Cardiac fibroblast (primary cell): ENCODE measurements around the gene F12.
A peak's percentile ranks its signal among the peaks of the same experiment; 100 is the strongest.

Source experiments
- DNase-seq, 2 donors: peaks; one replicate each; pipeline versions ENCODE4 v3.0.0 to v3.0.0-alpha.2; 2010; ENCODE audit warnings: low read depth in 2 of 2
- H3K4me3 ChIP-seq, 2 donors: replicated peaks in 1 of 2; 1 replicate in 1 of 2; 2 replicates in 1 of 2; pipeline ENCODE4 v1.5.1; 2011; ENCODE audit warnings: low read depth in 2 of 2, low read length in 2 of 2, mild to moderate bottlenecking in 2 of 2, moderate library complexity in 1 of 2
- TF ChIP-seq, protein P1 (sequence below): IDR thresholded peaks from one replicate; pipeline ENCODE4 v1.5.1; 2011; ENCODE audit warnings: low read depth, mild to moderate bottlenecking, low read length, inconsistent platforms

The F12 gene

DNA sequence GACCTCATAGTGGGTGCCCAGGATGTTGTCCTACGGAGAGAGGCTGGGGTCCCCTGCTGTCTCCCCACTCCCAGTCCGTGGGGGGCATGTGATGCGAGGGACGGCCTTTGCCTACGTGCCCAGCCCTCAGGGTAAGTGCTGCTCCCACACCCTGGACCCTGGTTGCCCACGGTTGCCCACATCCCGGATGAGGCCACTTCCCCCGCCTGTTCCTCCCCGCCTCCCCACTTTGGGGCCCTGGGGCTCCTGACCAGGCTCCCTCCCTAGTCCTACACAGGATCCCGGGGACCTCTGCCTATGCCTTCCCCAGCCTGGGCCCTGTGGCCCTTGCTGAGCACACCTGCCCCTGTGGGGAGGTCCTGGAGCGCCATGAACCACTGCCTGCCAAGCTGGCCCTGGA, 23.6 kb downstream of the F12 start:
- TF ChIP-seq, protein P1, sequence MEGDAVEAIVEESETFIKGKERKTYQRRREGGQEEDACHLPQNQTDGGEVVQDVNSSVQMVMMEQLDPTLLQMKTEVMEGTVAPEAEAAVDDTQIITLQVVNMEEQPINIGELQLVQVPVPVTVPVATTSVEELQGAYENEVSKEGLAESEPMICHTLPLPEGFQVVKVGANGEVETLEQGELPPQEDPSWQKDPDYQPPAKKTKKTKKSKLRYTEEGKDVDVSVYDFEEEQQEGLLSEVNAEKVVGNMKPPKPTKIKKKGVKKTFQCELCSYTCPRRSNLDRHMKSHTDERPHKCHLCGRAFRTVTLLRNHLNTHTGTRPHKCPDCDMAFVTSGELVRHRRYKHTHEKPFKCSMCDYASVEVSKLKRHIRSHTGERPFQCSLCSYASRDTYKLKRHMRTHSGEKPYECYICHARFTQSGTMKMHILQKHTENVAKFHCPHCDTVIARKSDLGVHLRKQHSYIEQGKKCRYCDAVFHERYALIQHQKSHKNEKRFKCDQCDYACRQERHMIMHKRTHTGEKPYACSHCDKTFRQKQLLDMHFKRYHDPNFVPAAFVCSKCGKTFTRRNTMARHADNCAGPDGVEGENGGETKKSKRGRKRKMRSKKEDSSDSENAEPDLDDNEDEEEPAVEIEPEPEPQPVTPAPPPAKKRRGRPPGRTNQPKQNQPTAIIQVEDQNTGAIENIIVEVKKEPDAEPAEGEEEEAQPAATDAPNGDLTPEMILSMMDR: no peak
- no peak overlapping the region for H3K4me3 ChIP-seq
- no peak for DNase-seq

DNA sequence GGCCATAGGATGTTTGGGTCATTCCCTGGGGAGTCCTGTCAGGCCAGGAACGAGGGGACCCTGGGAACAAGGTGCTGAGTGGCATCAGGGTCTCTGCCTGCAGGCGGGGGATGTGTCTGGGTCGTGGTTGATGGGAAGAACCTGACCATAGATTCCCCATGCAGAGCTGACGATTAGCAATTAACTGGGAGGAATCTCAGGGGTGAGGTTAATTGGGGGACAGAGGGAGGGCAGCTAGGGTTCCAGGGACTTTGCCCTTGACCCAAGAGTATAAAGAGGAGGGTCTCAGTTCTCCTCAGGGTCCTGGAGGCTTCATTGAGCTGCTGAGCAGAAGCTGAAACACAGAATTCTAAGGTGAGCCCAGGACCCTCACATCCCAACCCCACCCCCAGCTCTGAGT, 25.2 kb downstream of the F12 start, which contains the start of gene SLC34A1:
SLC34A1 (plus strand) TSS at position 301 of the 400 bp plus-strand sequence. CDS start 1,308 bp downstream, outside the sequence.
- TF ChIP-seq, protein P1: no peak

DNA sequence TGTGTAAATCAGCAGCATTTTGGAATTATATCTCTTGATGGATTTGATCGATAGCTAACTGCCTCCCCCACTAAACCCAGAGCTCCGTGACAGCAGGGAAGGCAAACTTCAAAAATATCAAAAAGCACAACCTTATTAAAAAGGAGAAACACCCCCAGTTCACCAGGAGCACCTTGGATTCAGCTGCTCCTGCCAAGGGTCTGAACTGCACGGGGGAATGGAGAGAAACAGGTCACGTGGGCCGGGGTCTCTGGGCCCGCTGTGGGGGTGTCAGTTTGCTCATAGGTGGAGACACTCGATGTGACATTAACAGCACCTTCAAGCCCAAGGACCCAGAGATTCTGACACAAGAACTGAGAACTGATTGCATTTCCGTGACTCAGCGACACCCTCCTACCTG, 26.2 kb downstream of the F12 start:
- no peak overlapping the region for H3K4me3 ChIP-seq
- no peak for DNase-seq
- TF ChIP-seq, protein P1: no peak

More for the DNA sequence above, 25.2 kb downstream of the F12 start, which contains the start of gene SLC34A1:
- no peak within 1 kb of the TSS for H3K4me3 ChIP-seq
- no peak for DNase-seq

DNA sequence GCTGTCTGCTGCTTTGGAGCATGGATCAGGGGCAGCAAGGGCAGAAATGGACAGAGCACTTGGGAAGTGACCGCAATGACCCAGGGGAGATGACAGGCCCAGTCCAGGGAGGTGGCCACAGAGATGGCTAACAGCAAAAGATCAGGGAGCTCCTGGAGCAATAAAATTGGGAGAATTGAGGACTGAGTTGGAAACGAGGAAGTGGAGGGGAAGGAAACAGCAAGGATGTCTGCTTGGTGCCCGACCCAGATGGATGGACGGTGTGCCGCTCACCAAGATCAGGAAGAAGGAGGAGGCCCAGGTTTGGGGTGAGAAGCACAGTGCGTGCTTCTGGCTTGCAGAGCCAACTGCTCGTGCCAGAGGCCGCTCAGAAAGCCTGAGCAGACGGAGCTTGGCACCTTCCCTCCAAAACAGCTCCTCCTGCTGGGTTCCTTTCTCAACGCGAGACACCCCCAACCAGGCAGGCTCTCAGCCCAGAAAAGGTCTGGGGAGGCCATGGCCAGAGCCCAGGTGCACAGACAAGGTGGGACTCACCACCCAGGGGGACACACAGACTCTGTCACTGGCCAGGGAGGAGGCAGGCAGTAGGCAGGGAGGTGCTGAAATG, 26.8 kb downstream of the F12 start:
- peak; percentile 11 to 65 for DNase-seq
- no peak overlapping the region for H3K4me3 ChIP-seq
- TF ChIP-seq, protein P1: no peak

DNA sequence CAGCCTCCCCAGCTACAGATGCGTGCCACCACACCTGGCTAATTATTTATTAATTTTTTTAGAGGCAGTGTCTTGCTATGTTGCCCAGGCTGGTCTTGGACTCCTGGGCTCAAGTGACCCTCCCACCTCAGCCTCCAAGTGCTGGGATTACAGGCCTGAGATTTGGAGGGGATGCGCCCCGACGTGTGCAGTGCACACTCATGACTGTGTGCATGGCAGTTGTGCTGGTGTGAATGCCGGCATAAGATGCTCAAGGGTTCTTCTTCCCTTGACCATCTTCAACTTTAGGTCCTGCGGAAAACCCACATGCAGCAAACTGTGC, 28.6 kb downstream of the F12 start:
- no peak overlapping the region for H3K4me3 ChIP-seq
- TF ChIP-seq, protein P1: no peak
- DNase-seq: no peak

DNA sequence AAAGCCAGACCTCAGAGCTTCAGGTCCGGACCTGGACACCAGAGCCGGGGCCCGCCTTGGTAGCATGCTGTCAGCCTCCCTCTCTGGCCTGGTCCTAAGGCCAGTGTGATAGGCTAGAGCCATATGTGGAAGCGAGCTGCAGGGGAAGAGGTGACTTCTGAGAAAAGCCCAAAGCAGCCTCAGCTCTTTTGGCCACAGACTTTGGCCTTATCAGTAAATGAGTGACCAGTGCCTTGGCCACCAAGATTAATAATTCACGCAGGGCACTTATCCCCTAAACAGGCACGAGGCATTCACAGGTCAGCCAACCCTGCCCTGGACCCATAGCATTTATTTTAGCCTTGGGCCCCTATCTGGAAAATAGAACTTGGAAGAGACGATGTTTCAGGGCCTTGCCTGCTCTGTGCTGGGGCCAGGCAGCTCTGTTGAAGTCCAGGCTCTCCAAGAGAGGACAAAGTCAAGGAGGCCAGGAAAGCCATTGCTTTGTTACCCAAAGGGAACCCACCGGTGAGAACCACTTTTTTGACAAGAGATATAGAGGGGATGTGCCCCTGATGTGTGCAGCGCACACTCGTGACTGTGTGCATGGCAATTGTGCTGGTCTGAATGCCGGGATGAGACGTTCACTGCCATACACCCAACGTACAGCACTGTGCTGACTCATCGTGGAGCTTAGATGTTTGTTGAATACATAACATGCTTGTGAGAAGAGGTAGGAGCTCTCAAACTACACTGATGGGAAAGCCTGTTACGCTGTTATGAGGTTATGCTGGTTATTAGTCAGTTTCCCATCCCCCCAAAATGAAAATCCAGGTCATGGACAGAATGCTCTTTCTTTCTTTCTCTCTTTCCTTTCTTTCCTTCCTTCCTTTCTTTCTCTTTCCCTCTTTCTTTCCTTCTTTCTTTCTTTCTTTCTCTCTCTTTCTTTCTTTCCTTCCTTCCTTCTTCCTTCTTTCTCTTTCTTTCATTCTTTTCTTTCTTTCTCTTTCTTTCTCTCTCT, 30.2 kb downstream of the F12 start:
- peak; percentile 55 to 87 for DNase-seq
- TF ChIP-seq, protein P1: no peak
- H3K4me3 ChIP-seq: no peak overlapping the region
